Spleen (tissue), 11 donors: ENCODE measurements around the gene DICER1. TPM values are rescaled to one million over a fixed set of nuclear protein-coding genes. Genes with fewer than 3 reads are reported as not detected.

Experiments
- DNase-seq: peaks from one replicate; pipeline ENCODE4 v3.0.0-alpha.2; 2020
- H3K27ac ChIP-seq, 8 donors: fragments of 200-600 bp; sonication (generic) in 7 of 8; 1 replicate in 4 of 8; 2 replicates in 4 of 8; pipeline versions ENCODE4 v1.5.0 to v1.8.0; 2016 to 2021; ENCODE audit warnings: inconsistent platforms in 4 of 8, mild to moderate bottlenecking in 4 of 8, moderate library complexity in 1 of 8
- H3K27me3 ChIP-seq, 7 donors: fragments of 200-600 bp; sonication (generic) in 6 of 7; replicated peaks in 1 of 7; 1 replicate in 4 of 7; 2 replicates in 3 of 7; pipeline versions ENCODE4 v1.5.0 to v1.8.0; 2016 to 2021; ENCODE audit warnings: inconsistent platforms in 3 of 7, mild to moderate bottlenecking in 1 of 7
- H3K36me3 ChIP-seq, 6 donors: fragments of 200-600 bp; sonication (generic) in 5 of 6; 1 replicate in 4 of 6; 2 replicates in 2 of 6; pipeline versions ENCODE4 v1.5.0 to v1.8.0; 2016 to 2021; ENCODE audit warnings: inconsistent platforms in 2 of 6
- H3K4me1 ChIP-seq, 6 donors: fragments of 200-600 bp; sonication (generic) in 5 of 6; 1 replicate in 3 of 6; 2 replicates in 3 of 6; pipeline versions ENCODE4 v1.5.0 to v1.8.0; 2016 to 2021; ENCODE audit warnings: inconsistent platforms in 3 of 6
- H3K4me3 ChIP-seq, 8 donors: fragments of 200-600 bp; sonication (generic) in 7 of 8; 1 replicate in 4 of 8; 2 replicates in 4 of 8; pipeline versions ENCODE4 v1.5.0 to v1.8.0; 2016 to 2021; ENCODE audit warnings: inconsistent platforms in 4 of 8, mild to moderate bottlenecking in 4 of 8, moderate library complexity in 2 of 8
- H3K9me3 ChIP-seq, 8 donors: fragments of 200-600 bp; sonication (generic) in 7 of 8; 1 replicate in 4 of 8; 2 replicates in 4 of 8; pipeline versions ENCODE4 v1.5.0 to v1.8.0; 2016 to 2021; ENCODE audit warnings: inconsistent platforms in 4 of 8
- POLR2A ChIP-seq, 3 donors: fragments of 450-650 bp; IDR thresholded peaks; one replicate each; pipeline ENCODE4 v1.5.1; 2017; ENCODE audit warnings: antibody characterized with exemption in 3 of 3, mild to moderate bottlenecking in 1 of 3
- POLR2AphosphoS5 ChIP-seq, 3 donors: sonication (generic); formaldehyde crosslinking; IDR thresholded peaks; one replicate each; pipeline ENCODE4 v1.5.1; 2017; ENCODE audit warnings: antibody characterized with exemption in 3 of 3
- WGBS, 5 donors: extraction: QIAGEN DNeasy Blood & Tissue Kit in 3 of 5; methylation state at CpG; one replicate each; pipeline versions ENCODE4 v1.1.5 to v1.1.7; 2013 to 2018; 5-methylcytosine and 5-hydroxymethylcytosine counted together
- intact Hi-C: fragments of 100-400 bp; cut with DNase I; formaldehyde crosslinking; loops from one replicate; pipeline ENCODE4 v1.15.0; 2023; ENCODE audit warnings: low total_unique reads
- polyA plus RNA-seq, 3 donors: library from polyadenylated mRNA; stranded (reverse); fragments of 200-250 nt; gene quantifications; one replicate each; pipeline ENCODE4 v1.2.1, GENCODE V29; 2013
- total RNA-seq, 7 donors: library from RNA; depleted of rRNA in 3 of 7; stranded (reverse); fragments of >200 nt in 3 of 7; fragmentation: NEBNext Ultra II Directional in 4 of 7; extraction: Animal tissue kit (Norgen Biotek cat#: 25700) in 4 of 7; gene quantifications; one replicate each; pipeline versions ENCODE4 v1.1.0 to v1.2.1, GENCODE V29; 2016 to 2021
- TF ChIP-seq, protein P1 (sequence below), 11 experiments: fragments of 200-600 bp in 7 of 11; fragments of 450-650 bp in 4 of 11; sonication (generic) in 4 of 11; IDR thresholded peaks in 8 of 11; conservative IDR thresholded peaks in 3 of 11; 1 replicate in 7 of 11; 2 replicates in 4 of 11; pipeline versions ENCODE4 v1.4.0 to v1.8.0; 2016 to 2021; ENCODE audit warnings: antibody characterized with exemption in 11 of 11, inconsistent platforms in 4 of 11, mild to moderate bottlenecking in 1 of 11
- donor health status: healthy with polysubstance abuse.
- donor health status: DM: no; HTN: no; CAD: no; lungs with moderate emphysema.
- donor health status: DM: no; HTN: no; CAD: no.
- donor health status: Bipolar disorder and iron deficiency.
- donor health status: healthy.
- donor health status: DM: no; HTN: no; CAD: no.
- donor health status: DM: yes; HTN: yes; CAD: no.

Gene DICER1
- total and polyA plus RNA-seq, 10 donors = 7.1 to 124 (median 73.5) TPM

DNA sequence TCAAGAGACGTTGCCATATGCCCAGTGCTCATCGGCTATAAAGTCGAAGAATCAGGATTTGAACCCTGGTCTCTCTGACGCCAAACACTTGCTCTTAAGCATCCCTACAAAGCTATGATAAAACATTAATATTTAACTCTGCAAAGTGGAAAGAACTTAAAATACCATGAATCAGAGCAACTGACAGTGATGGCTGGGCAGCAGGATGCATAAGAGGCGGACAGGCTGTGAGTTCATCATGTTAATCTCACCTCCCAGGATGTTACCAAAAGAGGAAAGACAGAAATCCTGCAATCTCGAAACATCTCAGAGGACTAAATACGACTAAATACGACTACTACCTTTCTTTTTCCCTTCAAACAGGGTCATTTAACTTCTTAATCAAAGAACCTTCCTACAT lies 5.8 kb downstream of the DICER1 start:
- intact Hi-C loops = no loop called here
- Histone ChIP-seq H3K4me1 (peaks cover 9 to 100% (median 81%) of the 10 kb centered on the region in 6 donors), H3K27ac (no peak overlapping the region), H3K4me3 (no peak overlapping the region), H3K36me3 (peaks cover 0 to 2% (median 0%) of the 10 kb centered on the region in 6 donors), H3K9me3 (peaks cover 0 to under 1% (median 0%) of the 10 kb centered on the region in 8 donors), H3K27me3 (no peaks in the 10 kb centered on the region)
- 67 to 84% (median 72%) methylated on average over 8 of the region's 8 CpGs for WGBS, 5 donors
- TF ChIP-seq, protein P1, sequence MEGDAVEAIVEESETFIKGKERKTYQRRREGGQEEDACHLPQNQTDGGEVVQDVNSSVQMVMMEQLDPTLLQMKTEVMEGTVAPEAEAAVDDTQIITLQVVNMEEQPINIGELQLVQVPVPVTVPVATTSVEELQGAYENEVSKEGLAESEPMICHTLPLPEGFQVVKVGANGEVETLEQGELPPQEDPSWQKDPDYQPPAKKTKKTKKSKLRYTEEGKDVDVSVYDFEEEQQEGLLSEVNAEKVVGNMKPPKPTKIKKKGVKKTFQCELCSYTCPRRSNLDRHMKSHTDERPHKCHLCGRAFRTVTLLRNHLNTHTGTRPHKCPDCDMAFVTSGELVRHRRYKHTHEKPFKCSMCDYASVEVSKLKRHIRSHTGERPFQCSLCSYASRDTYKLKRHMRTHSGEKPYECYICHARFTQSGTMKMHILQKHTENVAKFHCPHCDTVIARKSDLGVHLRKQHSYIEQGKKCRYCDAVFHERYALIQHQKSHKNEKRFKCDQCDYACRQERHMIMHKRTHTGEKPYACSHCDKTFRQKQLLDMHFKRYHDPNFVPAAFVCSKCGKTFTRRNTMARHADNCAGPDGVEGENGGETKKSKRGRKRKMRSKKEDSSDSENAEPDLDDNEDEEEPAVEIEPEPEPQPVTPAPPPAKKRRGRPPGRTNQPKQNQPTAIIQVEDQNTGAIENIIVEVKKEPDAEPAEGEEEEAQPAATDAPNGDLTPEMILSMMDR (IDR thresholded peaks at IDR 0.05 in 8 of 11, conservative IDR thresholded peaks at IDR 0.05 in 3 of 11) = no peak
- TF ChIP-seq POLR2AphosphoS5 (IDR thresholded peaks at IDR 0.05) = no peak
- TF ChIP-seq POLR2A (IDR thresholded peaks at IDR 0.05) = no peak
- DNase-seq = no peak

DNA sequence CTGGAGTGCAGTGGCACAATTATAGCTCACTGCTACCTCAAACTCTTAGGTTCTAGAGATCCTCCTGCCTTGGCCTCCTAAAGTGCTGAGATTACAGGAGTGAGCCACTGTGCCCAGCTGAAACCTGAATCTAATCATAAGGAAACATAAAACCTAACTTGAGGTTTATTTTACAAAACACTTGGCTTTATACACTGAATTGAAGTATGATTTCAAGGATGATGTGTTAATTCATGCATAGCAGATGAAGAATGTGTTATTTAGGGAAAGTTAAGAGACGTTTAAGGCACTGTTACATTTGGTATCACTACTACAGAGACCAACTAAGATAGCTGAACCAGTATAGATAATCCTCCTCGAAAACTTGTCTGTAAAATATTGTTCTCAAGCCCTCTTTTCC lies 6.4 kb downstream of the DICER1 start:
- Histone ChIP-seq H3K4me1 (peaks cover 9 to 100% (median 77%) of the 10 kb centered on the region in 6 donors), H3K4me3 (no peak overlapping the region), H3K9me3 (peaks cover 0 to 7% (median 5%) of the 10 kb centered on the region in 8 donors), H3K36me3 (peaks cover 0 to 8% (median 0%) of the 10 kb centered on the region in 6 donors), H3K27ac (no peak overlapping the region), H3K27me3 (no peaks in the 10 kb centered on the region)
- 70 to 80% (median 76%) methylated on average over 2 of the region's 2 CpGs for WGBS, 5 donors
- TF ChIP-seq POLR2AphosphoS5 (IDR thresholded peaks at IDR 0.05) = no peak
- no peak for TF ChIP-seq POLR2A (IDR thresholded peaks at IDR 0.05)
- TF ChIP-seq, protein P1 (IDR thresholded peaks at IDR 0.05 in 8 of 11, conservative IDR thresholded peaks at IDR 0.05 in 3 of 11) = no peak
- intact Hi-C loops = no loop called here
- no peak for DNase-seq

DNA sequence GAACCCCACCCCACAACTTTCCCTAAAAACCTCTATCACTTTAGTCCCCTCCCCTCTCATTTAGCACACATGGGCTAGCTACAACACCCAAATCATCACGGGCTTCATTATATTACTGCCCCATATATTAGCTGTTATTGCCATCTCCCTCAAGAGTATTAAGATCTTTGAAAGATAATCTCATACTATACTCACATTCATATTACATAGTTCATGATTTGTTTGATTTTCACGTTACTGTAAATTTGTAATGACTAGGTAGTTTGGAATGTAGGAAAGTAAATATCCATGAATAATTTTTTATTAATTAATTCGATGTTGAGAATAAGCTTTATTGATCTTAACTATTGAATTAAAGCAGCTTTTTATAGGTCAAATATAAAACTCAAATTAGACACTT lies 7.9 kb downstream of the DICER1 start:
- no peak overlapping the region for H3K4me3 ChIP-seq
- DNase-seq = no peak

DNA sequence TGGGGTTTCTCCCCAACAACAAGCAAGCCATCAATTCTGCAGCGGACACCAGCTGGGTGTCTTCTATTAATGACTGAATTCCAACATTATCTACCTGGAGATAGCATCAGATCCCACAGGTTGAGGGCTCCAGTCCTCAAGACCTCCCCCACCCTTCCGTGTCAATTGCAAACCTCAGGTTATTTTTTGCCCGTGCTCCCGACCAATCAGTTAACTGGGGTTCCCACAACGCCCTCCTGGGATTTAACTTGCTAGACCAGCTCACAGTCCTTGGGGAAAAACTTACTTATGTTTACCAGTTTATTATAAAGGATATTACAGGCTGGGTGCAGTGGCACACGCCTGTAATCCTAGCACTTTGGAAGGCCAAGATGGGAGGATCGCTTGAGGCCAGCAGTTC lies 9.7 kb downstream of the DICER1 start:
- peaks cover 0 to 10% (median 0%) of the 10 kb centered on the region in 6 donors for H3K36me3 ChIP-seq
- TF ChIP-seq POLR2AphosphoS5 (IDR thresholded peaks at IDR 0.05) = no peak
- TF ChIP-seq, protein P1 (IDR thresholded peaks at IDR 0.05 in 8 of 11, conservative IDR thresholded peaks at IDR 0.05 in 3 of 11) = no peak
- TF ChIP-seq POLR2A (IDR thresholded peaks at IDR 0.05) = no peak
- no peaks in the 10 kb centered on the region for H3K27me3 ChIP-seq
- peak overlapping the region in 3 of 8 donors; percentile 1 to 32 (median 4) for H3K27ac ChIP-seq
- H3K4me3 ChIP-seq = no peak overlapping the region
- WGBS, 5 donors = 70 to 91% (median 88%) methylated on average over 7 of the region's 7 CpGs
- DNase-seq = no peak
- intact Hi-C loops = no loop called here
- peaks cover 14 to 89% (median 70%) of the 10 kb centered on the region in 6 donors for H3K4me1 ChIP-seq
- H3K9me3 ChIP-seq = peaks cover 8 to 25% (median 21%) of the 10 kb centered on the region in 8 donors

More for the DNA sequence above, 7.9 kb downstream of the DICER1 start:
- WGBS, 5 donors = 90 to 94% (median 93%) methylated on average over 3 of the region's 3 CpGs
- intact Hi-C loops = no loop called here
- Histone ChIP-seq H3K9me3 (peaks cover 6 to 22% (median 19%) of the 10 kb centered on the region in 8 donors), H3K27me3 (no peaks in the 10 kb centered on the region), H3K4me1 (peaks cover 0 to 89% (median 65%) of the 10 kb centered on the region in 6 donors), H3K27ac (no peak overlapping the region), H3K36me3 (peaks cover 0 to 10% (median 0%) of the 10 kb centered on the region in 6 donors)
- TF ChIP-seq, protein P1 (IDR thresholded peaks at IDR 0.05 in 8 of 11, conservative IDR thresholded peaks at IDR 0.05 in 3 of 11) = no peak
- TF ChIP-seq POLR2A (IDR thresholded peaks at IDR 0.05) = no peak
- no peak for TF ChIP-seq POLR2AphosphoS5 (IDR thresholded peaks at IDR 0.05)
